Measurements from ENCODE around the gene PDZRN3. TPM values are rescaled to one million over a fixed set of nuclear protein-coding genes. Genes with fewer than 3 reads are reported as not detected.

PDZRN3 gene
- total and polyA plus RNA-seq, 2 donors (not counting 3 experiments of a cell fraction or from before 2014, with no cell fraction given): not detected

DNA sequence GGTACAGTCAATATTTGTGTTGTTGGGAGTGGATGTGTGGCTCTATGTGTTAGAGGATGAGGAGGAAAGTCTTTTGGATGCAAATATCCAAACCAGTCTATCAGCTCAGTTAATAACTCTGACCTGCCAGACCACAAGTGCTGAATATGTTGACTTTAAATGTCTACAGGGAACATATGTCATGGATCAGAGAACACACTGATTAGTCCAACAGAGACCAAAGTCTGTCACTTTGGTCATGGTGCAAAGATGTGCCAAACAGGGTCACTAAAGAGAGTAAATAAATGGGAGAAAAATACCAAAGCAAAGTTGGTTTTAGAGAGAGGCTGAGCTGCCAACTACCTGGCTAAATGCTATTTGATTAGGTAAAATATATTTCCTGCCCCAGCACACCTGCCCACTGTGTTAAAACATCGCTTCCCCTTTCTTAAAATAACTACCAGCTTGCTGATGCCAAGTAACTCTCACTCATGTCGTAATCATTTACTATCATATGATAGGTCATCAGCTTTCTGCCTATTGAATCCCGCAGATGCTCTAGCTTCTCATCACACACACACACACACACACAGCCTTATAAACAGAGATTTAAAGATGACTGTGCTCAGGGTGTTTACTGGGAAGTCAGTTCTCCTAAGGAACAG lies 173.3 kb downstream of the PDZRN3 start:
- Histone ChIP-seq H3K79me2 (ENCODE audit: control insufficient read depth, insufficient read depth, low read length) (no peaks in the 10 kb centered on the region), H3K9me1 (replicated peaks; ENCODE audit: control insufficient read depth, extremely low read depth, insufficient read depth, low read length) (no peaks in the 10 kb centered on the region), H3K27me3 (ENCODE audit: control insufficient read depth in 2 of 2, insufficient read depth in 2 of 2, low read length in 2 of 2) (no peaks in the 10 kb centered on the region), H3K4me2 (ENCODE audit: insufficient read depth, low read length) (no peak overlapping the region), H4K20me1 (replicated peaks; ENCODE audit: control insufficient read depth, extremely low read depth, insufficient read depth, low read length) (no peaks in the 10 kb centered on the region), H3K9ac (replicated peaks; ENCODE audit: extremely low read depth, insufficient read depth, low read length) (no peak overlapping the region), H3K27ac (ENCODE audit: insufficient read depth, low read depth, low read length) (no peak overlapping the region), H3K36me3 (ENCODE audit: control insufficient read depth in 2 of 2, extremely low read depth in 1 of 2, insufficient read depth in 2 of 2, low read length in 2 of 2) (no peaks in the 10 kb centered on the region), H3K4me1 (ENCODE audit: control insufficient read depth, extremely low read depth, insufficient read depth, low read length) (no peaks in the 10 kb centered on the region), H3K9me3 (replicated peaks; ENCODE audit: control insufficient read depth, insufficient read depth, low read length) (no peaks in the 10 kb centered on the region), H2AFZ (ENCODE audit: low read depth, low read length) (no peak overlapping the region), H3K4me3 (replicated peaks in 1 of 3; ENCODE audit: insufficient read depth in 1 of 3, low read depth in 1 of 3, low read length in 3 of 3) (no peak overlapping the region)
- no peak for TF ChIP-seq GATA2 (IDR thresholded peaks at IDR 0.05; ENCODE audit: insufficient read depth, insufficient read length, low read depth, low read length)
- ChIA-PET POLR2A (no interaction called here), CTCF (no interaction called here)
- FAIRE-seq (no peak), DNase-seq (ENCODE audit: low read depth, low spot score) (no peak)
- intact Hi-C loops (cut with micrococcal nuclease) (no loop called here), dilution Hi-C loops (cut with MboI; ENCODE audit: extremely low pct_ligation_motif_present, low sequenced_read_pairs) (no loop called here)
- no TSS peak for BruUV-seq (replicated peaks)

DNA sequence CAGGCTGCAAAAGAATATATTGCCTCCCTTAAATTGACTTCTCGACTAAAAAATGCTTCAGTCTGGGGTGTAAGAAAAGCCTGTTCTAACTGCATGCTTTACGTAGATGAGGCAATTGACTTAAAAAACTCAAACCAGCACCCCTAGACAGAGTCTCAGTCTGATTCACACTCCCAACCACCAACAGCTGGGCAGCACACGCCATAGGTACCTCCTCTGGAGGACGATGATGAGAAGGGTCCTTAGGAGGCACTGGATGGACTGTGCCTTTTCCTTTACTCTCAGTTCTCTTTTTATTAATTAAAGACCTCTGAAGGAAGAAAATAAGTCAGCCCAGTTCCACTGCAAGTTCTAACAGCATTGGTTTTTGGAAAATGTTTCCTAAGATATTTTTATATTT lies 175.0 kb downstream of the PDZRN3 start:
- dilution Hi-C loops (cut with MboI; ENCODE audit: extremely low pct_ligation_motif_present, low sequenced_read_pairs): no loop called here
- no peaks in the 10 kb centered on the region for H3K27me3 ChIP-seq (ENCODE audit: control insufficient read depth in 2 of 2, insufficient read depth in 2 of 2, low read length in 2 of 2)

More for the DNA sequence above, 175.0 kb downstream of the PDZRN3 start:
- no TSS peak for BruUV-seq (replicated peaks)
- Histone ChIP-seq H3K4me1 (ENCODE audit: control insufficient read depth, extremely low read depth, insufficient read depth, low read length) (no peaks in the 10 kb centered on the region), H3K27ac (ENCODE audit: insufficient read depth, low read depth, low read length) (no peak overlapping the region), H3K4me2 (ENCODE audit: insufficient read depth, low read length) (no peak overlapping the region), H2AFZ (ENCODE audit: low read depth, low read length) (no peak overlapping the region), H4K20me1 (replicated peaks; ENCODE audit: control insufficient read depth, extremely low read depth, insufficient read depth, low read length) (no peaks in the 10 kb centered on the region), H3K9me3 (replicated peaks; ENCODE audit: control insufficient read depth, insufficient read depth, low read length) (no peaks in the 10 kb centered on the region), H3K9me1 (replicated peaks; ENCODE audit: control insufficient read depth, extremely low read depth, insufficient read depth, low read length) (no peaks in the 10 kb centered on the region), H3K9ac (replicated peaks; ENCODE audit: extremely low read depth, insufficient read depth, low read length) (no peak overlapping the region), H3K4me3 (replicated peaks in 1 of 3; ENCODE audit: insufficient read depth in 1 of 3, low read depth in 1 of 3, low read length in 3 of 3) (no peak overlapping the region), H3K36me3 (ENCODE audit: control insufficient read depth in 2 of 2, extremely low read depth in 1 of 2, insufficient read depth in 2 of 2, low read length in 2 of 2) (no peaks in the 10 kb centered on the region), H3K79me2 (ENCODE audit: control insufficient read depth, insufficient read depth, low read length) (no peaks in the 10 kb centered on the region)
- intact Hi-C loops (cut with micrococcal nuclease): no loop called here
- ChIA-PET POLR2A (no interaction called here), CTCF (no interaction called here)
- DNase-seq (ENCODE audit: low read depth, low spot score) (no peak), FAIRE-seq (no peak)
- TF ChIP-seq EZH2 (IDR thresholded peaks at IDR 0.05; ENCODE audit: borderline replicate concordance, low read depth, low read length, severe bottlenecking) (no peak), CTCF (IDR thresholded peaks at IDR 0.05; ENCODE audit: extremely low read depth in 1 of 2, insufficient read depth in 1 of 2, low read depth in 1 of 2, low read length in 2 of 2) (no peak), POLR2A (IDR thresholded peaks at IDR 0.05; ENCODE audit: low read depth, low read length) (no peak), GATA2 (IDR thresholded peaks at IDR 0.05; ENCODE audit: insufficient read depth, insufficient read length, low read depth, low read length) (no peak), JUN (IDR thresholded peaks at IDR 0.05; ENCODE audit: borderline replicate concordance, insufficient read depth, insufficient read length, low read depth) (no peak), MYC (IDR thresholded peaks at IDR 0.05; ENCODE audit: low read depth, low read length) (no peak)
- TF ChIP-seq, protein P1, sequence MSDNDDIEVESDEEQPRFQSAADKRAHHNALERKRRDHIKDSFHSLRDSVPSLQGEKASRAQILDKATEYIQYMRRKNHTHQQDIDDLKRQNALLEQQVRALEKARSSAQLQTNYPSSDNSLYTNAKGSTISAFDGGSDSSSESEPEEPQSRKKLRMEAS (IDR thresholded peaks at IDR 0.05; ENCODE audit: insufficient read depth, insufficient read length): no peak
